Hepatocyte (in vitro differentiated cells): ENCODE data around the gene SPON2. TPM values are rescaled to one million over a fixed set of nuclear protein-coding genes. Genes with fewer than 3 reads are reported as not detected.

Experiments used
- DNase-seq: peaks from one replicate; pipeline ENCODE4 v3.0.0-alpha.2; 2016; ENCODE audit warnings: low spot score
- H2AFZ ChIP-seq: fragments of 200-600 bp; sonication (generic); 2 replicates; pipeline ENCODE4 v1.6.0; 2016; ENCODE audit warnings: antibody characterized with exemption, mild to moderate bottlenecking
- H3K27ac ChIP-seq: fragments of 200-600 bp; sonication (generic); 2 replicates; pipeline ENCODE4 v1.5.1; 2016; ENCODE audit warnings: mild to moderate bottlenecking
- H3K27me3 ChIP-seq: fragments of 200-600 bp; sonication (generic); 2 replicates; pipeline ENCODE4 v1.6.1; 2016
- H3K36me3 ChIP-seq: fragments of 200-600 bp; sonication (generic); replicated peaks from 2 replicates; pipeline ENCODE4 v1.5.1; 2016; ENCODE audit warnings: low read depth; ENCODE audit not compliant: insufficient read depth
- H3K4me1 ChIP-seq: fragments of 200-600 bp; sonication (generic); 2 replicates; pipeline ENCODE4 v1.5.1; 2016; ENCODE audit warnings: mild to moderate bottlenecking, moderate library complexity; ENCODE audit not compliant: insufficient read depth
- H3K4me2 ChIP-seq: fragments of 200-600 bp; sonication (generic); 2 replicates; pipeline ENCODE4 v1.6.0; 2016
- H3K4me3 ChIP-seq: fragments of 200-600 bp; sonication (generic); 2 replicates; pipeline ENCODE4 v1.5.1; 2016; ENCODE audit warnings: mild to moderate bottlenecking
- H3K79me2 ChIP-seq: fragments of 200-600 bp; sonication (generic); 2 replicates; pipeline ENCODE4 v1.6.0; 2017; ENCODE audit warnings: mild to moderate bottlenecking
- H3K9me2 ChIP-seq: fragments of 200-600 bp; sonication (generic); replicated peaks from 2 replicates; pipeline ENCODE4 v1.6.0; 2017; ENCODE audit warnings: mild to moderate bottlenecking; ENCODE audit not compliant: insufficient read depth
- H3K9me3 ChIP-seq: fragments of 200-600 bp; sonication (generic); 2 replicates; pipeline ENCODE4 v1.5.1; 2016; ENCODE audit warnings: low read depth, mild to moderate bottlenecking
- H4K20me1 ChIP-seq: fragments of 200-600 bp; sonication (generic); 2 replicates; pipeline ENCODE4 v1.6.0; 2016; ENCODE audit warnings: mild to moderate bottlenecking; ENCODE audit not compliant: insufficient read depth, poor library complexity, severe bottlenecking
- CTCF ChIP-seq: fragments of 200-600 bp; sonication (generic); IDR thresholded peaks from 2 replicates; pipeline ENCODE4 v1.5.1; 2016; ENCODE audit warnings: antibody characterized with exemption, mild to moderate bottlenecking; ENCODE audit not compliant: poor library complexity
- EZH2 ChIP-seq: fragments of 200-600 bp; sonication (generic); IDR thresholded peaks from 2 replicates; pipeline ENCODE4 v1.6.1; 2016; ENCODE audit warnings: antibody characterized with exemption, mild to moderate bottlenecking, borderline replicate concordance
- EZH2phosphoT487 ChIP-seq: fragments of 200-600 bp; sonication (generic); IDR thresholded peaks from one replicate; pipeline ENCODE4 v1.6.1; 2018; ENCODE audit warnings: antibody characterized with exemption, mild to moderate bottlenecking, low read depth, moderate library complexity; ENCODE audit not compliant: unreplicated experiment, severe bottlenecking
- WGBS: methylation state at CpG from one replicate; pipeline ENCODE4 v1.1.6; 2016; ENCODE audit warnings: low lambda C conversion rate; ENCODE audit errors: missing lambda C conversion rate; 5-methylcytosine and 5-hydroxymethylcytosine counted together
- polyA plus RNA-seq: library from polyadenylated mRNA; unstranded; fragments of >200 nt; fragmentation: Nextera tagmentation; extraction: Ambion mirVana; gene quantifications from 2 replicates; pipeline ENCODE4 v1.2.1, GENCODE V29; 2016
- total RNA-seq: library from RNA; depleted of rRNA; stranded (reverse); fragments of >200 nt; gene quantifications from 2 replicates; pipeline ENCODE4 v1.2.3, GENCODE V29; 2014

The SPON2 gene
- total and polyA plus RNA-seq, 2 experiments from 2014 or later: 403 to 1,210 TPM

GRCh38 chr4:1170156-1170975, 2.0 kb downstream of the SPON2 start:
- peaks cover 33% of the 10 kb centered on the region for H3K4me1 ChIP-seq
- no peak overlapping the region for H3K4me3 ChIP-seq
- H2AFZ ChIP-seq: no peak overlapping the region
- no peak for DNase-seq
- H4K20me1 ChIP-seq: peaks cover 8% of the 10 kb centered on the region
- H3K27me3 ChIP-seq: peaks cover 25% of the 10 kb centered on the region
- TF ChIP-seq CTCF (no peak), EZH2phosphoT487 (no peak), EZH2 (no peak)
- H3K79me2 ChIP-seq: peaks cover 12% of the 10 kb centered on the region
- peak overlapping the region; percentile 86 for H3K4me2 ChIP-seq
- no peaks in the 10 kb centered on the region for H3K9me2 ChIP-seq
- WGBS: 91% methylated on average over 31 of the region's 37 CpGs
- no peak overlapping the region for H3K27ac ChIP-seq
- H3K36me3 ChIP-seq: no peaks in the 10 kb centered on the region
- H3K9me3 ChIP-seq: no peaks in the 10 kb centered on the region

GRCh38 chr4:1169691-1170096, 2.7 kb downstream of the SPON2 start:
- Histone ChIP-seq H3K4me1 (peaks cover 33% of the 10 kb centered on the region), H3K9me2 (no peaks in the 10 kb centered on the region), H3K36me3 (no peaks in the 10 kb centered on the region), H3K27me3 (peaks cover 25% of the 10 kb centered on the region), H3K9me3 (no peaks in the 10 kb centered on the region), H4K20me1 (peaks cover 8% of the 10 kb centered on the region), H3K27ac (no peak overlapping the region), H3K79me2 (peaks cover 12% of the 10 kb centered on the region), H2AFZ (no peak overlapping the region), H3K4me3 (no peak overlapping the region), H3K4me2 (peak overlapping the region; percentile 86)
- no peak for TF ChIP-seq EZH2phosphoT487
- no peak for TF ChIP-seq CTCF
- no peak for TF ChIP-seq EZH2
- DNase-seq: no peak
- 91% methylated on average over 12 of the region's 13 CpGs for WGBS

- Histone ChIP-seq H4K20me1 (peaks cover 8% of the 10 kb centered on the region), H3K27ac (no peak overlapping the region), H2AFZ (no peak overlapping the region), H3K4me1 (peaks cover 33% of the 10 kb centered on the region), H3K36me3 (no peaks in the 10 kb centered on the region), H3K9me3 (no peaks in the 10 kb centered on the region), H3K9me2 (no peaks in the 10 kb centered on the region), H3K79me2 (peaks cover 12% of the 10 kb centered on the region), H3K4me3 (no peak overlapping the region), H3K4me2 (peak overlapping the region; percentile 90), H3K27me3 (peaks cover 25% of the 10 kb centered on the region)
- WGBS: 92% methylated on average over 17 of the region's 17 CpGs
- TF ChIP-seq CTCF (no peak), EZH2 (no peak), EZH2phosphoT487 (no peak)
- no peak for DNase-seq
Measured at GRCh38 chr4:1169171-1169671, 3.2 kb downstream of the SPON2 start.
